ENCODE measurements around the gene ZNF598. TPM values are rescaled to one million over a fixed set of nuclear protein-coding genes. Genes with fewer than 3 reads are reported as not detected.

The ZNF598 gene
- total RNA-seq, 4 donors from 2014 or later: 28.3 to 145 (median 42.0) TPM

DNA sequence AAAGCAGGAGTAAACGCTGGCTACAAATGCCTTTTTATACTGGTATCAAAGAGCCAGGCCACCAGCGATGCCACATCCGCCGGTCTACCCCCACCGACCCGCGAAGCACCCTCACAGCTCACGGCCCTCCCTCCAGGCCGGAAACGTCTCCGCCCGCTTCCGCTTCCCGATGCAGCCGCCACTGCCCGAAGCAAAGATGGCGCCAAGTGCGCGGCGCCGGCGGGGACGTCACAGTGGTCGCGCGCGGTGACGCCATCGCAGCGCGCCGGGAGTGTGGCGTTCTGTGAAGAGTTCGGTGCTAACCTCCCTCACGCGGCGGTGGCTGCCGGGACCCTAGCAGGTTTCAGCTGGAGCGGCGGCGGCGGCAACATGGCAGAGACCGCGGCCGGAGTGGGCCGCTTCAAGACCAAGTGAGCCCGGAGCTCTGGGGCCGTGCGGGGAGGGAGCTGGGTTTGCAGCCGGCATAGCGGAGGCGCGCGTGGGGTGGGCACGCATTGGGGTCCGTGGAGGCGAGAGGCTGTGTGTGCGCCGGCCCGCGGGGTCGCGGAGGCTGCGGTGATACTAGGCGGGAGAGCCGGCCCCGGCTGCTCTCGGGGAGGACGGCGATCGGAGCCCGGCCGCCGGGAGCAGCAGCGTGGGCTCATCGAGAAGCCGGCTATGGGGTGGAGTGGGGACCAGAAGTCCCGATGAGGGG is 37.7 kb downstream of the ZNF598 start, which contains the start of gene TBL3:
TBL3 (plus strand) TSS at position 258 of the 694 bp plus-strand sequence; CDS start at position 370, 112 bp downstream.
- in situ Hi-C loops (cut with MboI; ENCODE audit: low pct_ligation_motif_present in 1 of 4, low pct_unique_long_range_greater_than_20kb in 1 of 4, low sequenced_read_pairs in 3 of 4) (no loop called here), intact Hi-C loops (cut with DNase I; ENCODE audit: low total_unique reads) (no loop called here)
- H3K4me1 ChIP-seq: peaks cover 11 to 23% (median 20%) of the 10 kb centered on the region in 4 donors

DNA sequence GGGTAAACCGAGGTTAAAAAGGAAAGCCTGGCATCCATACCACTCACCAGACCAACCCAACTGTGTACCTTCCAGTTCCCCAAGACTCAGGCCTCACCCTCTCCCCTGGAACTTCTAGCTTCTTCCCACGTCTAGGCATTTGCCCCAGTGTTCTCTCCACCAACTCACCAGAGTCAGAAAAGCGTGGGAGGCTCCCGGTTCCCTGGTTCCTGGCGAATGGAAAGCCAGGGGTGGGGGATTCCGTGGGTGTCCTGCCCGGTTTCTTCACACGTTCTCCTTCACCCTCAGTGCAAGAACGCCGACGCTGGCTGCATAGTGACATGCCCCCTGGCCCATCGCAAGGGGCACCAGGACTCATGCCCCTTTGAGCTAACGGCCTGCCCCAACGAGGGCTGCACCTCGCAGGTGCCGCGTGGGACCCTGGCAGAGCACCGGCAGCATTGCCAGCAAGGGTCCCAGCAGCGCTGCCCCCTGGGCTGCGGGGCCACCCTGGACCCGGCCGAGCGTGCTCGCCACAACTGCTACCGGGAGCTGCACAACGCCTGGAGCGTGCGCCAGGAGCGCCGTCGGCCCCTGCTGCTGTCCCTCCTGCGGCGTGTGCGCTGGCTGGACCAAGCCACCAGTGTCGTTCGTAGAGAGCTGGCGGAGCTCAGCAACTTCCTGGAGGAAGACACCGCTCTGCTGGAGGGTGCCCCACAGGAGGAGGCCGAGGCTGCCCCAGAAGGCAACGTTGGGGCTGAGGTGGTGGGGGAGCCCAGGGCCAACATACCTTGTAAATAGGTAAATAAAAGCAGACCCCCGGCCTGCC is 41.3 kb downstream of the ZNF598 start:
- intact Hi-C loops (cut with DNase I; ENCODE audit: low total_unique reads): no loop called here
- H3K4me1 ChIP-seq: peaks cover 11 to 42% (median 34%) of the 10 kb centered on the region in 4 donors

More for the DNA sequence above, 37.7 kb downstream of the ZNF598 start, which contains the start of gene TBL3:
- peak within 1 kb of the TSS; percentile 90 to 99 (median 94) for H3K27ac ChIP-seq
- DNase-seq: peak; percentile 95
- peaks cover 0 to 9% (median 2%) of the 10 kb centered on the region in 4 donors for H3K36me3 ChIP-seq
- peak within 1 kb of the TSS; percentile 63 to 98 (median 92) for H3K4me3 ChIP-seq
- H3K27me3 ChIP-seq: no peaks in the 10 kb centered on the region
- 0% methylated on average over 65 of the region's 78 CpGs; no CpG with 5 or more reads in 1 of the 2 donors for WGBS, 2 donors (ENCODE audit: low coverage in 1 of 2)
- no peaks in the 10 kb centered on the region for H3K9me3 ChIP-seq
- TF ChIP-seq EP300 (IDR thresholded peaks at IDR 0.05; ENCODE audit: low read depth) (no peak), POLR2A (IDR thresholded peaks at IDR 0.05) (peak; percentile 95), POLR2AphosphoS5 (IDR thresholded peaks at IDR 0.05) (peak; percentile 98)
- TF ChIP-seq, protein P1, sequence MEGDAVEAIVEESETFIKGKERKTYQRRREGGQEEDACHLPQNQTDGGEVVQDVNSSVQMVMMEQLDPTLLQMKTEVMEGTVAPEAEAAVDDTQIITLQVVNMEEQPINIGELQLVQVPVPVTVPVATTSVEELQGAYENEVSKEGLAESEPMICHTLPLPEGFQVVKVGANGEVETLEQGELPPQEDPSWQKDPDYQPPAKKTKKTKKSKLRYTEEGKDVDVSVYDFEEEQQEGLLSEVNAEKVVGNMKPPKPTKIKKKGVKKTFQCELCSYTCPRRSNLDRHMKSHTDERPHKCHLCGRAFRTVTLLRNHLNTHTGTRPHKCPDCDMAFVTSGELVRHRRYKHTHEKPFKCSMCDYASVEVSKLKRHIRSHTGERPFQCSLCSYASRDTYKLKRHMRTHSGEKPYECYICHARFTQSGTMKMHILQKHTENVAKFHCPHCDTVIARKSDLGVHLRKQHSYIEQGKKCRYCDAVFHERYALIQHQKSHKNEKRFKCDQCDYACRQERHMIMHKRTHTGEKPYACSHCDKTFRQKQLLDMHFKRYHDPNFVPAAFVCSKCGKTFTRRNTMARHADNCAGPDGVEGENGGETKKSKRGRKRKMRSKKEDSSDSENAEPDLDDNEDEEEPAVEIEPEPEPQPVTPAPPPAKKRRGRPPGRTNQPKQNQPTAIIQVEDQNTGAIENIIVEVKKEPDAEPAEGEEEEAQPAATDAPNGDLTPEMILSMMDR (IDR thresholded peaks at IDR 0.05): peak in 1 of 5 experiments; percentile 17

DNA sequence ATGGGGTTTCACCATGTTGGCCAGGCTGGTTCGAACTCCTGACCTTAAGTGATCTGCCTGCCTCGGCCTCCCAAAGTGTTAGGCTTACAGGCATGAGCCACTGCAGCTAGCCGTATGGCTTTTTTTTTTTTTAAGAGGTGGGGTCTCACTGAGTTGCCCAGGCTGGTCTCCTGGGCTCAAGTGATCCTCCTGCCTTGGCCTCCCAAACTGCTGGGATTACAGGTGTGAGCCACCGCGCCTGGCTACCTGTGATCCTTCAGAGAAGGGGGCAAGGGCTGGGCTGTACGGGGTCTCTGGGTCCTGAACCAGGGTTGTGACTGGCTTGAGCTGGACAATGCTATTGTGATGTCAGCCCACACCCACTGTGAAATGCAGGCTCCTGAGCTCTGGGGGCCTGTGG is 43.2 kb downstream of the ZNF598 start, which contains the start of gene RNF151:
RNF151 (plus strand) TSS at position 397 of the 400 bp plus-strand sequence. CDS start 26 bp downstream, outside the sequence.
- intact Hi-C loops (cut with DNase I; ENCODE audit: low total_unique reads) (no loop called here), in situ Hi-C loops (cut with MboI; ENCODE audit: low pct_ligation_motif_present in 1 of 4, low pct_unique_long_range_greater_than_20kb in 1 of 4, low sequenced_read_pairs in 3 of 4) (no loop called here)
- Histone ChIP-seq H3K27ac (peak within 1 kb of the TSS; percentile 96 to 99 (median 98)), H3K36me3 (peaks cover 0 to 15% (median 6%) of the 10 kb centered on the region in 4 donors), H3K27me3 (no peaks in the 10 kb centered on the region), H3K4me3 (peak within 1 kb of the TSS in 3 of 4 donors; percentile 89 to 99 (median 91)), H3K4me1 (peaks cover 4 to 36% (median 29%) of the 10 kb centered on the region in 4 donors), H3K9me3 (no peaks in the 10 kb centered on the region)
- WGBS, 2 donors (ENCODE audit: low coverage in 1 of 2): 96 to 100% methylated on average over 1 to 6 of the region's 6 CpGs
- DNase-seq: no peak
- TF ChIP-seq, protein P1 (IDR thresholded peaks at IDR 0.05): no peak
- TF ChIP-seq POLR2AphosphoS5 (IDR thresholded peaks at IDR 0.05): no peak
- TF ChIP-seq POLR2A (IDR thresholded peaks at IDR 0.05): no peak
- no peak for TF ChIP-seq EP300 (IDR thresholded peaks at IDR 0.05; ENCODE audit: low read depth)

More for the DNA sequence above, 41.3 kb downstream of the ZNF598 start:
- Histone ChIP-seq H3K36me3 (no peaks in the 10 kb centered on the region), H3K4me3 (no peak overlapping the region), H3K27ac (no peak overlapping the region), H3K27me3 (no peaks in the 10 kb centered on the region), H3K9me3 (no peaks in the 10 kb centered on the region)
- TF ChIP-seq POLR2A (IDR thresholded peaks at IDR 0.05) (no peak), POLR2AphosphoS5 (IDR thresholded peaks at IDR 0.05) (no peak), EP300 (IDR thresholded peaks at IDR 0.05; ENCODE audit: low read depth) (no peak)
- TF ChIP-seq, protein P1 (IDR thresholded peaks at IDR 0.05): no peak
- in situ Hi-C loops (cut with MboI; ENCODE audit: low pct_ligation_motif_present in 1 of 4, low pct_unique_long_range_greater_than_20kb in 1 of 4, low sequenced_read_pairs in 3 of 4): no loop called here
- no peak for DNase-seq
- 93 to 100% methylated on average over 1 to 41 of the region's 41 CpGs for WGBS, 2 donors (ENCODE audit: low coverage in 1 of 2)
